ENCODE results near the gene ATRN. TPM values are rescaled to one million over a fixed set of nuclear protein-coding genes. Genes with fewer than 3 reads are reported as not detected.

Gene ATRN
- total RNA-seq, 2 experiments from 2014 or later: 7.3 to 7.8 TPM

- Mint-ChIP-seq H3K4me3 (no peak overlapping the region), H3K9me3 (peaks cover 3% of the 10 kb centered on the region), H3K27me3 (no peaks in the 10 kb centered on the region), H3K4me1 (ENCODE audit: low read depth) (no peaks in the 10 kb centered on the region), H3K36me3 (no peaks in the 10 kb centered on the region), H3K27ac (no peak overlapping the region)
- intact Hi-C loops (cut with micrococcal nuclease): no loop called here
- no peak for DNase-seq
- ChIA-PET POLR2A (no interaction called here), CTCF (interaction anchor here (1.3 to 1.8 kb wide), 2 partner anchors 16 to 18 kb away, joined by 7 read pairs; no protein-coding TSS in a partner anchor)
These were observed 222.0 kb downstream of the ATRN start for GRCh38 chr20:3692706-3693294.

GRCh38 chr20:3693376-3693775 is 222.6 kb downstream of the ATRN start:
- H3K4me3 Mint-ChIP-seq: no peak overlapping the region
- DNase-seq: no peak
- ChIA-PET POLR2A (interaction anchor here (0.5 kb wide), 1 partner anchor 55 kb away, joined by 3 read pairs; no protein-coding TSS in a partner anchor), CTCF (interaction anchor here (1.3 to 3.0 kb wide), 2 partner anchors 16 to 17 kb away, joined by 7 to 16 read pairs; no protein-coding TSS in a partner anchor)
- no peaks in the 10 kb centered on the region for H3K4me1 Mint-ChIP-seq (ENCODE audit: low read depth)
- no peaks in the 10 kb centered on the region for H3K36me3 Mint-ChIP-seq
- peaks cover 3% of the 10 kb centered on the region for H3K9me3 Mint-ChIP-seq
- H3K27me3 Mint-ChIP-seq: no peaks in the 10 kb centered on the region
- H3K27ac Mint-ChIP-seq: no peak overlapping the region
- intact Hi-C loops (cut with micrococcal nuclease): no loop called here

- no peak for DNase-seq
- H3K4me1 Mint-ChIP-seq (ENCODE audit: low read depth): no peaks in the 10 kb centered on the region
- peaks cover 3% of the 10 kb centered on the region for H3K9me3 Mint-ChIP-seq
- no peak overlapping the region for H3K27ac Mint-ChIP-seq
- POLR2A ChIA-PET: no interaction called here
- CTCF ChIA-PET: interaction anchor here (0.6 to 3.0 kb wide), 4 partner anchors 16 to 336 kb away, joined by 3 to 16 read pairs (median 4); no protein-coding TSS in a partner anchor
- H3K27me3 Mint-ChIP-seq: no peaks in the 10 kb centered on the region
- H3K36me3 Mint-ChIP-seq: no peaks in the 10 kb centered on the region
- no peak overlapping the region for H3K4me3 Mint-ChIP-seq
- intact Hi-C loops (cut with micrococcal nuclease): no loop called here
These were observed 224.0 kb downstream of the ATRN start for GRCh38 chr20:3694864-3695263.

GRCh38 chr20:3696200-3696599 is 225.4 kb downstream of the ATRN start:
- CTCF ChIA-PET: interaction anchor here (1.1 to 3.0 kb wide), 4 partner anchors 15 to 37 kb away, joined by 3 to 16 read pairs (median 12); no protein-coding TSS in a partner anchor
- POLR2A ChIA-PET: no interaction called here
- no peaks in the 10 kb centered on the region for H3K27me3 Mint-ChIP-seq

GRCh38 chr20:3696745-3697587 is 226.1 kb downstream of the ATRN start:
- intact Hi-C loops (cut with micrococcal nuclease): no loop called here
- no peak overlapping the region for H3K27ac Mint-ChIP-seq
- no peak for DNase-seq
- ChIA-PET POLR2A (no interaction called here), CTCF (interaction anchor here (1.1 to 2.1 kb wide), 4 partner anchors 14 to 38 kb away, joined by 3 to 16 read pairs (median 6); no protein-coding TSS in a partner anchor)
- no peaks in the 10 kb centered on the region for H3K27me3 Mint-ChIP-seq
- H3K4me1 Mint-ChIP-seq (ENCODE audit: low read depth): no peaks in the 10 kb centered on the region
- H3K4me3 Mint-ChIP-seq: no peak overlapping the region
- peaks cover 3% of the 10 kb centered on the region for H3K9me3 Mint-ChIP-seq
- no peaks in the 10 kb centered on the region for H3K36me3 Mint-ChIP-seq

More at GRCh38 chr20:3696200-3696599, 225.4 kb downstream of the ATRN start:
- H3K36me3 Mint-ChIP-seq: no peaks in the 10 kb centered on the region
- DNase-seq: no peak
- no peaks in the 10 kb centered on the region for H3K4me1 Mint-ChIP-seq (ENCODE audit: low read depth)
- no peak overlapping the region for H3K4me3 Mint-ChIP-seq
- intact Hi-C loops (cut with micrococcal nuclease): no loop called here
- H3K9me3 Mint-ChIP-seq: peaks cover 3% of the 10 kb centered on the region
- no peak overlapping the region for H3K27ac Mint-ChIP-seq

- Mint-ChIP-seq H3K27ac (no peak overlapping the region), H3K36me3 (no peaks in the 10 kb centered on the region), H3K4me1 (ENCODE audit: low read depth) (no peaks in the 10 kb centered on the region), H3K27me3 (no peaks in the 10 kb centered on the region), H3K4me3 (no peak overlapping the region), H3K9me3 (peaks cover 3% of the 10 kb centered on the region)
- ChIA-PET CTCF (interaction anchor here (1.3 kb wide), 1 partner anchor 29 kb away, joined by 3 read pairs; no protein-coding TSS in a partner anchor), POLR2A (no interaction called here)
- DNase-seq: no peak
- intact Hi-C loops (cut with micrococcal nuclease): no loop called here
These were observed 226.9 kb downstream of the ATRN start for GRCh38 chr20:3697588-3698305.

- H3K9me3 Mint-ChIP-seq: peaks cover 3% of the 10 kb centered on the region
- H3K36me3 Mint-ChIP-seq: no peaks in the 10 kb centered on the region
- DNase-seq: no peak
- H3K4me1 Mint-ChIP-seq (ENCODE audit: low read depth): no peaks in the 10 kb centered on the region
- intact Hi-C loops (cut with micrococcal nuclease): no loop called here
- ChIA-PET CTCF (interaction anchor here (0.8 to 1.1 kb wide), 2 partner anchors 22 to 27 kb away, joined by 3 read pairs; no protein-coding TSS in a partner anchor), POLR2A (no interaction called here)
- H3K27me3 Mint-ChIP-seq: no peaks in the 10 kb centered on the region
- H3K4me3 Mint-ChIP-seq: no peak overlapping the region
- H3K27ac Mint-ChIP-seq: no peak overlapping the region
These were observed 227.8 kb downstream of the ATRN start for GRCh38 chr20:3698591-3699001.

GRCh38 chr20:3699037-3699436 is 228.2 kb downstream of the ATRN start:
- no peak overlapping the region for H3K27ac Mint-ChIP-seq
- H3K27me3 Mint-ChIP-seq: no peaks in the 10 kb centered on the region
- H3K4me1 Mint-ChIP-seq (ENCODE audit: low read depth): no peaks in the 10 kb centered on the region
- H3K4me3 Mint-ChIP-seq: no peak overlapping the region
- H3K36me3 Mint-ChIP-seq: no peaks in the 10 kb centered on the region
- DNase-seq: no peak
- ChIA-PET CTCF (interaction anchor here (0.8 to 1.1 kb wide), 2 partner anchors 22 to 28 kb away, joined by 3 read pairs; no protein-coding TSS in a partner anchor), POLR2A (no interaction called here)
- H3K9me3 Mint-ChIP-seq: peaks cover 3% of the 10 kb centered on the region
- intact Hi-C loops (cut with micrococcal nuclease): no loop called here

Other genes with a start within 250 kb of the ATRN start
- 1 to 10 TPM in 1 of 2 experiments, under 1 TPM in 1; 0.87 to 1.1 TPM for gene SLC4A11, start 231.8 kb upstream of the ATRN start, total RNA-seq
- gene DNAAF9, start 63.3 kb upstream of the ATRN start, total RNA-seq: 1 to 10 TPM; 1.8 to 2.2 TPM
- gene GFRA4, start 192.4 kb downstream of the ATRN start, total RNA-seq: not detected
- not detected for gene ADAM33, start 211.0 kb downstream of the ATRN start, total RNA-seq
- under 1 TPM in 1 of 2 experiments, not detected in 1; 0.07 TPM for gene SIGLEC1, start 241.6 kb downstream of the ATRN start, total RNA-seq

Measured in activated CD4-positive, alpha-beta memory T cell treated with anti-CD3 and anti-CD28 coated beads for 36 hours (primary cell).